Measurements from ENCODE around the gene NFE2L1. TPM values are rescaled to one million over a fixed set of nuclear protein-coding genes. Genes with fewer than 3 reads are reported as not detected.

The NFE2L1 gene
- total RNA-seq, 1 donor from 2014 or later, result 445 TPM

DNA sequence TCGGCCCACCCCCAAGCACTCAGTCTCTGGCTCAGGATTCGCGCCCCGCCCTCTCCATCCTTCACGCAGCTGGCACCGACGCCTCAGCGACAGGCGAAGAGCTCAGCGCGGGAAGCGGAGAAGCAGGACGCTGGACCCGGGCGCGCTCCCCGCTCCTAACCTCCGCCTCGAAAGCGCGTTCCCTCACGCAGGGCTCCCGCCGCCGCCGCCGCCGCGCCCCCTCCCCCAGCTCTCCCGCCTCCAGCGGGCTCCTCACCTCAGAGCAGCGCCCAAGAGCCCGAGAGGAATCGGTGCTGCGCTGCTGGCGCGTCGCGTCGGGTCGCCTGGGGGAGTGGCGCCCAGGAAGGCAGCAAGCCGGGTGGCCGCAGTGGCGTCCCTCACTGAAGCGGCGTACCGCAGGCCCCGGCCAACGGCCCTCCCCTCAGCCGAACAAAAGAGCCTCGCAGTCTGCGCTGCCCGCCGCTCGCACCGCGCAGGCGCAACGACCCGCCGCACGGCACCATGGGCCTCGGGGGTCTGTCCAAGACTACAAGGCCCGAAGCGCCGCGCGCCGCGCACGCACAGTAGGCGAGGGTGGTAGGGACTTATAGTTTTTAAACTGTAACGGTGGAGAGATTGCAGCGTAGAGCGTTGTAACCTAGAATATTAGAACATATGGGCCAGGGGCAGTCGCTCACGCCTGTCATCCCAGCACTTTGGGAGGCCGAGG lies 53.0 kb downstream of the NFE2L1 start, which contains the start of gene CBX1:
Gene CBX1 (minus strand): TSS at position 467 of the 709 bp plus-strand sequence. CDS start 24,474 bp downstream, outside the sequence.
- Mint-ChIP-seq H3K27me3 (ENCODE audit: low read depth) (no peaks in the 10 kb centered on the region), H3K27ac (ENCODE audit: unreplicated experiment) (peak within 1 kb of the TSS; percentile 98), H3K9me3 (ENCODE audit: low read depth) (no peaks in the 10 kb centered on the region), H3K4me1 (ENCODE audit: low read depth) (peaks cover 27% of the 10 kb centered on the region), H3K36me3 (ENCODE audit: low read depth) (no peaks in the 10 kb centered on the region), H3K4me3 (ENCODE audit: unreplicated experiment) (peak within 1 kb of the TSS; percentile 99)
- TF ChIP-seq, protein P1, sequence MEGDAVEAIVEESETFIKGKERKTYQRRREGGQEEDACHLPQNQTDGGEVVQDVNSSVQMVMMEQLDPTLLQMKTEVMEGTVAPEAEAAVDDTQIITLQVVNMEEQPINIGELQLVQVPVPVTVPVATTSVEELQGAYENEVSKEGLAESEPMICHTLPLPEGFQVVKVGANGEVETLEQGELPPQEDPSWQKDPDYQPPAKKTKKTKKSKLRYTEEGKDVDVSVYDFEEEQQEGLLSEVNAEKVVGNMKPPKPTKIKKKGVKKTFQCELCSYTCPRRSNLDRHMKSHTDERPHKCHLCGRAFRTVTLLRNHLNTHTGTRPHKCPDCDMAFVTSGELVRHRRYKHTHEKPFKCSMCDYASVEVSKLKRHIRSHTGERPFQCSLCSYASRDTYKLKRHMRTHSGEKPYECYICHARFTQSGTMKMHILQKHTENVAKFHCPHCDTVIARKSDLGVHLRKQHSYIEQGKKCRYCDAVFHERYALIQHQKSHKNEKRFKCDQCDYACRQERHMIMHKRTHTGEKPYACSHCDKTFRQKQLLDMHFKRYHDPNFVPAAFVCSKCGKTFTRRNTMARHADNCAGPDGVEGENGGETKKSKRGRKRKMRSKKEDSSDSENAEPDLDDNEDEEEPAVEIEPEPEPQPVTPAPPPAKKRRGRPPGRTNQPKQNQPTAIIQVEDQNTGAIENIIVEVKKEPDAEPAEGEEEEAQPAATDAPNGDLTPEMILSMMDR (IDR thresholded peaks at IDR 0.05), result no peak
- DNase-seq (ENCODE audit: low spot score), result peak; percentile 99

DNA sequence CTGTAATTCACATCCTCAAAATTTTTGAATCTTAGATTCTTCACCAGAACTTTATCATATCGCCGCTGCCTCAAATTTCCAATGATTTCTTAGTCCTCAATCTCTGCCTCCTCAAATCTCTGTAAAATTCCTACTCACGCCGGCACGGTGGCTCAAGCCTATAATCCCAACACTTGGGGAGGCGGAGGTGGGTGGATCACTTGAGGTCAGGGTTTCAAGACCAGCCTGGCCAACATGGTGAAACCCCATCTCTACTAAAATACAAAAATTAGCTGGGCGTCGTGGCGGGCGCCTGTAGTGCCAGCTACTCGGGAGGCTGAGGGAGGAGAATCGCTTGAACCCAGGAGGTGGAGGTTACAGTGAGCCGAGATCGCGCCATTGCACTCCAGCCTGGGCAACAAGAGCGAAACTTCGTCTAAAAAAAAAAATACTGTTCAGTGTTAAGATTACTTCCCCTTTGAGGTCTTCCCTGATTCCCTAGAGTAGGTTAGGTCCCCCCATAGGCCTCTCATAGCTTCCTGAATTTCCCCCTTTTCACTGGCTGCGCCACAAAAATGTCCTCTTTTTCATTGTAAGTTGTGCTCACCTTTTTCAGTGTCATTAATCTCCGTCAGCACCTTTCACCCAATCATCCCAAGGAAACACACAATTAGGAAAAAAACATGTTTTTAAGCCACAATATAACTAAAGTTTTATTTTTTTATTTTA lies 54.0 kb downstream of the NFE2L1 start:
- Mint-ChIP-seq H3K27ac (ENCODE audit: unreplicated experiment) (peak overlapping the region; percentile 77), H3K36me3 (ENCODE audit: low read depth) (no peaks in the 10 kb centered on the region), H3K9me3 (ENCODE audit: low read depth) (no peaks in the 10 kb centered on the region), H3K4me3 (ENCODE audit: unreplicated experiment) (peak overlapping the region; percentile 46), H3K4me1 (ENCODE audit: low read depth) (peaks cover 32% of the 10 kb centered on the region), H3K27me3 (ENCODE audit: low read depth) (no peaks in the 10 kb centered on the region)
- TF ChIP-seq, protein P1 (IDR thresholded peaks at IDR 0.05), result no peak
- DNase-seq (ENCODE audit: low spot score), result peak; percentile 29

DNA sequence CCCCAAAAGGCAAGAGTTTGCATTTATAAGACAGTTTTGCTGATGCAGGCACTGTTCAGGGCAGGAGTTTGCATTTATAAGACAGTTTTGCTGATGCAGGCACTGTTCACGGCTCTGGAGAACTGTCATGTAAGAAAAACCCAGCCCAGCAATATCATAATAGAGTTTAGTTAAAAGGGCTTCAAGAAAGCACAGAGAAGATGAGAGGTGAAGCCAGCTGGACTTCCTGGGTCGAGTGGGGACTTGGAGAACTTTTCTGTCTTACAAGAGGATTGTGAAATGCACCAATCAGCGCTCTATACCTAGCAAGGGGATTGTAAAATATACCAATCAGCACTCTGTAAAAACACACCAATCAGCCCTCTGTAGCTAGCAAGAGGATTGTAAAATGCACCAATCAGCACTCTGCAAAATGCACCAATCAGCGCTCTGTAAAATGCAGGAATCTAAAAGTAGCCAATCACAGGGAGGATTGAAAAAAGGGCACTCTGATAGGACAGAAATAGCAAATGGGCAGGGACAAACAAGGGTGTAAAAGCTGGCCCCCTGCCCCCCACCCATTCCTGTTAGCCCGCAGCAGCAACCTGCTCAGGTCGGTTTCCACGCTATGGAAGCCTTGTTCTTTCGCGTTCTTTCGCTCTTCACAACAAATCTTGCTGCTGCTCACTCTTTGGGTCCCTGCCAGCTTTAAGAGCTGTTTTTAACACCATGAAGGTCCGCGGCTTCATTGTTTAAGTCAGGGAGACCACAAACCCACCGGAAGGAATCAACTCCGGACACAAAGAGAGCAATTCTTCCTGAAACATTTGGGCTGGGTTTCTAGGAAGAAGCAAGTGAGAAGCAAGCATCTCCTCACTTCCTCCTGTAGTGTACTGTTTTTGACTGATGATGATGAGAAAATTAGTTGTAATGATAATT lies 54.9 kb downstream of the NFE2L1 start:
- TF ChIP-seq, protein P1 (IDR thresholded peaks at IDR 0.05), result no peak
- no peaks in the 10 kb centered on the region for H3K27me3 Mint-ChIP-seq (ENCODE audit: low read depth)
- H3K4me3 Mint-ChIP-seq (ENCODE audit: unreplicated experiment), result no peak overlapping the region
- DNase-seq (ENCODE audit: low spot score), result peak; percentile 2
- no peak overlapping the region for H3K27ac Mint-ChIP-seq (ENCODE audit: unreplicated experiment)
- peaks cover 28% of the 10 kb centered on the region for H3K4me1 Mint-ChIP-seq (ENCODE audit: low read depth)
- no peaks in the 10 kb centered on the region for H3K36me3 Mint-ChIP-seq (ENCODE audit: low read depth)
- no peaks in the 10 kb centered on the region for H3K9me3 Mint-ChIP-seq (ENCODE audit: low read depth)

DNA sequence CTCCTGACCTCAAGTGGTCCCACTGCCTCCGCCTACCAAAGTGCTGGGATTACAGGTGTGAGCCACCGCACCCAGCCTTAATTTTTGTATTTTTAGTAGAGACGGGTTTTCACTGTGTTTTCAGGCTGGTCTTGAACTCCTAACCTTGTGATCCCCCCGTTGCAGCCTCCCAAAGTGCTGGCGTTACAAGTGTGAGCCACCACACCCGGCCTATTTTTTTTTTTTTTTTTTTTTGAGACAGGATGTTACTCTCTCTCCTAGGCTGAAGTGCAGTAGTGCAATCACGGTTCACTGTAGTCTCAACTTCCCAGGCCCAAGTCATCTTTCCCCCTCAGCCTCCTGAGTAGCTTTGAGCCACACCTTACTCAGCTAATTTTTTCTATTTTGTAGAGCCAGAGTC lies 56.3 kb downstream of the NFE2L1 start:
- Mint-ChIP-seq H3K27me3 (ENCODE audit: low read depth) (no peaks in the 10 kb centered on the region), H3K4me3 (ENCODE audit: unreplicated experiment) (no peak overlapping the region), H3K4me1 (ENCODE audit: low read depth) (peaks cover 37% of the 10 kb centered on the region), H3K36me3 (ENCODE audit: low read depth) (no peaks in the 10 kb centered on the region), H3K27ac (ENCODE audit: unreplicated experiment) (no peak overlapping the region), H3K9me3 (ENCODE audit: low read depth) (no peaks in the 10 kb centered on the region)
- TF ChIP-seq, protein P1 (IDR thresholded peaks at IDR 0.05), result no peak
- peak; percentile 14 for DNase-seq (ENCODE audit: low spot score)

DNA sequence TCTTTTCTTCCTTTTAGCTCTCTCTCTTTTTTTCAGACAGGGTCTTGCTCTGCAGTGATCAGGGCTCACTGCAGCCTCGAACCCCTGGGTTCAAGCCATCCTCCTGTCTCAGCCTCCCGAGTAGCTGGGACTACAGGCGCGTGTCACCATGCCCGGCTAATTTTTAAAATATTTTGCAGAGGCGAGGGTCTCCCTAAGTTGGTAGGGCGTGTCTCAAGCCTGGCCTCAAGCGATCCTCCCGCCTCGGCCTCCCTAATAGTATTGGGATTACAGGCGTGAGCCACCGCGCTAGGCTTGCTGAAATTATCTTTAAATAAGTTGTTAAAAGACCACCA lies 58.6 kb downstream of the NFE2L1 start:
- TF ChIP-seq, protein P1 (IDR thresholded peaks at IDR 0.05), result no peak
- Mint-ChIP-seq H3K36me3 (ENCODE audit: low read depth) (no peaks in the 10 kb centered on the region), H3K27me3 (ENCODE audit: low read depth) (no peaks in the 10 kb centered on the region), H3K9me3 (ENCODE audit: low read depth) (no peaks in the 10 kb centered on the region), H3K4me1 (ENCODE audit: low read depth) (peaks cover 36% of the 10 kb centered on the region), H3K4me3 (ENCODE audit: unreplicated experiment) (peak overlapping the region; percentile 90), H3K27ac (ENCODE audit: unreplicated experiment) (peak overlapping the region; percentile 87)
- DNase-seq (ENCODE audit: low spot score), result peak; percentile 43
